DLD1 (cell line): ENCODE measurements around the gene ABHD12B.
"Not testable (repeated sequence)": the region's sequence is repeated elsewhere in the genome, so short reads cannot be mapped to it uniquely, and the experiment has no call there.

ENCODE experiments used
- in situ Hi-C: cut with HindIII; loops from 2 replicates; pipeline ENCODE4 v1.10.0; 2017; ENCODE audit warnings: low sequenced_read_pairs

Gene ABHD12B

DNA sequence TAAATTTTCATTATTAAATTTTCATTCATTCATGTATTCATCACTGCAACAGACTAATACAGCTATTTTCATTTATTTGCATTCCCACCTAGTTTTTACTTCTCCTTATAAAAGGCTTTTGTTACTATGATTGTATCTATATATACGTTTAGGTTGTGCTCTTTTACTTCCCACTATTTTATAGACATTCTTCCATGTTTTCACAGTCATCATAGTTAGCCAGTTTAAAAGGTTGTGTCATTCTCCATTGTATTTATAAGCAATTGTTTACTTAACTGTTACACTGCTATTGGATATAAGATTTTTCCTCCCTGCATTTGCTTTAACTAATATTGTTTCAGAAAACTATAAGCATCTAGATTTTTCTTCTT lies 12.0 kb downstream of the ABHD12B start:
- in situ Hi-C loops = no loop called here

DNA sequence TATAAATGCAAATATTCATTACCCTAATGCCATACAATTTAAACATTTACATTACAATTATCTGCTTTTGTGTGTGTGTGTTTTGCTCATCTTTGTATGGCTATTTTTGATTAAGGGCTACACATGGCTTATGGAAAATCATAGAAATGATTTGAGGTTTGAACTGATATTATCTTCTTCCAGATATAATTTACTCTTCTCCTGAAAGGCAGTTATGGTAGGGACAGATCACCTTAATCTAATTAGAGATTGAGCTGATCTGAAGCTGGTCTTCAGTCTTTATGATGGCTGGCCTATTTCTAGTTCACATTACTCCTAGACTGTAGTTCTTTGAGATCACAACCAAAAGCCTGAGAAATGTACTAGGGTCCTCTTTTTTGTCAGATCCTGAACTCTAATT lies 15.6 kb downstream of the ABHD12B start:
- in situ Hi-C loops = no loop called here

DNA sequence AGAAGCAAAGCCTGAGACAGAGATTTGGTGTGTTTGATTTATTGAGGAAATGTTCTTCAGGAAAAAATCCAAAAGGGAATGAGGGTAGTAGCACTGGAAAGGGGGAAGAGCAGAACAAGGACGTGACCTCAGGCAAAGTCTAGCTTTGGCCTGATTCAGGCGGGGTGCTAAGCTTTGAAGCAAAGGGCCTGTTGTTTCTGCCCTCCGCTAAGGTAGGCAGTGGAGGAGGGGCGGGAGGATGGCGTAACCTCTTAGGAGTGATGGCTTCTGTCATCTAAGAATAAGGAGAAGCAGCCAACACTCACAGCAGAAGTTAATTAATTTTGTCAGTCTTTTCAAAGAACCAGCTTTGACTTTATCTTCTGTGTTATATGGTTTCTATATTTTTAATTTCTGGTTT lies 20.4 kb downstream of the ABHD12B start:
- in situ Hi-C loops = no loop called here

DNA sequence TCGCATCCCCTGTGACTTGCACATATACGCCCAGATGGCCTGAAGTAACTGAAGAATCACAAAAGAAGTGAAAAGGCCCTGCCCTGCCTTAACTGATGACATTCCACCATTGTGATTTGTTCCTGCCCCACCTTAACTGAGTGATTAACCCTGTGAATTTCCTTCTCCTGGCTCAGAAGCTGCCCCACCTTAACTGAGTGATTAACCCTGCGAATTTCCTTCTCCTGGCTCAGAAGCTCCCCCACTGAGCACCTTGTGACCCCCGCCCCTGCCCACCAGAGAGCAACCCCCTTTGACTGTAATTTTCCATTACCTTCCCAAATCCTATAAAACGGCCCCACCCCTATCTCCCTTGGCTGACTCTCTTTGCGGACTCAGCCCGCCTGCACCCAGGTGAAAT lies 24.6 kb downstream of the ABHD12B start:
- in situ Hi-C loops = not testable (repeated sequence)

DNA sequence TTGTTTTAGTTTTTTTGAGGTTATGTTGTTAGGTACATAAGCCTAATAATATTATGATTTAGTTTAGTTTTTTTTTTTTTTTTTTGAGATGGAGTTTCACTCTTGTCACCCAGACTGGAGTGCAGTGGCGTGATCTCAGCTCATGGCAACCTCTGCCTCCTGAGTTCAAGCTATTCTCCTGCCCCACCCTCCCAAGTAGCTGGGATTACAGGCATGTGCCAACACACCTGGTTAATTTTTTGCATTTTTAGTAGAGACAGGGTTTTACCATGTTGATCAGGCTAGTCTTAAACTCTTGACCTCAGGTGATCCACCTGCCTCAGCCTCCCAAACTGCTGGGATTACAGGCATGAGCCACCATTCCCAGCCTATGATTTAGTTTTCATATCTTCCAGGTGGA lies 25.2 kb downstream of the ABHD12B start:
- in situ Hi-C loops = not testable (repeated sequence)

DNA sequence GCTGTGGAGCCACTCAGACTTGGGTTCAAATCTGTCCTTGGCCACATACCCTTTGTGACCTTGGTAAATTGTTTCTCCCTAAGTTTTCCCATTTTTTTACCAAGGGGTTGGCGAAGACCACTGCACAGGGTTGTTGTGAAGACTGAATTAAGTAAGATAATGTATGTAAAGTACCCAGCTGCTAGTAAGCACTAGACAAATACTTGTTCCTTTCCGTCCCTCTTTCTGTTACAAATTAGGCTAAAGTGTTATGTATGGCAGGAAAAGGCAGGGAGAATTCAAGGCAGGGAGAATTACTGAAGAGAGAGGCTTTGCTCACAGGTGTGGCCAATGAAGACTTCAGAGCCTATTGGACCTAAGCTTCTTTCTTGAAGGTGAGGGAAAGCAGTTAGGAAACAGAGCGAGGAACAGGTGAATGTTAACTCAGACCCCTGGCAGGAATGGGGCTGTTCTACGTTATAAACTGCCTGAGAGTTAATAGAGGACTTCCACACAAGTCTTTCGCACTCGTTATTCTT lies 25.9 kb downstream of the ABHD12B start:
- in situ Hi-C loops = no loop called here

DNA sequence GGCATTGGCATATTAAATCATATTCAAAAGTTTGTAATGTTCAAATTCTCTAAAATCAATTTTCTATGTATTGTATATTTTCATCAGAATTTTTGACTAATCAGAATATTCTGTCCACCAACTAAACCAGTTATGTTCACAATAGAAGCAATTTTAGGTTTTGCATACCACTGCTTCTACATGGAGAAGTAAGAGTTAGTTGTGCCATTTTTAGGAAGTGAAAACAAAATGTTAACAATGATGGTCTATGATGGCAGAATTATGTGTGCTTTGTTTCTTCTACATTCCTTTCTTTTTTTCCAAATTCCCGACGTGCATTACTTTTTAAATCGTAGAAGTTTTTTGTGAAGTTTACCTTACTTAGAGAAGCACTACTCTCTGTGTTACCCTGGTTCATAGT lies 29.5 kb downstream of the ABHD12B start:
- in situ Hi-C loops = no loop called here

DNA sequence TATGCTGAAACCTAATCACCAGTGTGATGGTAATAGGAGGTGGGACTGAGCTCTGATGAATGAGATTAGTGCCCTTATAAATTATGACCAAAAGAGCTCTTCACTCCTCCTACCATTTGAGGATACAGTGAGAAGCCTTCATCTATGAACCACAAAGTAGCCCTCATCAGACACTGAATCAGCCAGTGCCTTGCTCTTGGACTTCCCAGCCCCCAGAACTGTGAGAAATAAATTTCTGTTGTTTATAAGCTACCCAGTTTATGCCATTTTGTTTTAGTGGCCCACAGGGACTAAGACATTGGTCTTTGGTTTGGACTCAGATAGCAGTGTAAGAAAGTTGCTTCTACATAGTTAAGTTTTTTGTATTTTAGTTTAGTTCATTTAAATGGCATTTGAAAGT lies 32.9 kb downstream of the ABHD12B start:
- in situ Hi-C loops = no loop called here

DNA sequence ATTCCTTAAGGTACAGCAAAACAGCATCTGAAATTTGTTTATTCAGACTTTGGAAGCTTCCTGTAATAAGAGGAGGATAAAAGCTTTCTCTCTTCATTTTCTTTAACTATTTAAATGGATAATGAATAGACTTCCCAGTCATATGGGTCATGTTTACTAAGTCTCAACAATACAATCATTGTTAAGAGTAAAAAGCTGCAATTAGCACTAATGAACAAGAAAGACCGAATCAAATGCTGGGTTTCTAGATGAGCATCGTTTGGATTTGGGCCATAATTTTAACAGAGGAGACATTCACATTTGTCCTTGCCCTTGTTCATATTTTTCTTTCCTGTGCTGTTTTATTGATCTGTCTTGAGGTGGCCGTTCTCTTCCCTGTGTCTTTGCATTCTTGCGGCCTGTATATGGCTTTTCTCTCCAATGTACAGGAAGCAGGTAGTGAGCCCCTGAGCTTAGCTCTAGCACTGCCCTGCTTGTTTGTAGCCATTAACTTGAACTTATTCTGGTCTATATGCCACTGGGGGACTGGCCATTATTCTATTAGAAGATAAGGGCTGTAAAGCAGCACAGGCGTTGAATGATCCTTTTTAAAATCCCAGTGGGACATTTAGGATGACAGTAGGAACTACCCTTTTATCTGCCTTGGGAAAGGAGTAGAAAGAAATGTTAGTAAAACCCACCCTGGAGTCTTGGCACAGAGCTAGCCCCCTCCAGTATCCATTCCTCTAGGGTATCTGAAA lies 34.6 kb downstream of the ABHD12B start:
- in situ Hi-C loops = no loop called here

DNA sequence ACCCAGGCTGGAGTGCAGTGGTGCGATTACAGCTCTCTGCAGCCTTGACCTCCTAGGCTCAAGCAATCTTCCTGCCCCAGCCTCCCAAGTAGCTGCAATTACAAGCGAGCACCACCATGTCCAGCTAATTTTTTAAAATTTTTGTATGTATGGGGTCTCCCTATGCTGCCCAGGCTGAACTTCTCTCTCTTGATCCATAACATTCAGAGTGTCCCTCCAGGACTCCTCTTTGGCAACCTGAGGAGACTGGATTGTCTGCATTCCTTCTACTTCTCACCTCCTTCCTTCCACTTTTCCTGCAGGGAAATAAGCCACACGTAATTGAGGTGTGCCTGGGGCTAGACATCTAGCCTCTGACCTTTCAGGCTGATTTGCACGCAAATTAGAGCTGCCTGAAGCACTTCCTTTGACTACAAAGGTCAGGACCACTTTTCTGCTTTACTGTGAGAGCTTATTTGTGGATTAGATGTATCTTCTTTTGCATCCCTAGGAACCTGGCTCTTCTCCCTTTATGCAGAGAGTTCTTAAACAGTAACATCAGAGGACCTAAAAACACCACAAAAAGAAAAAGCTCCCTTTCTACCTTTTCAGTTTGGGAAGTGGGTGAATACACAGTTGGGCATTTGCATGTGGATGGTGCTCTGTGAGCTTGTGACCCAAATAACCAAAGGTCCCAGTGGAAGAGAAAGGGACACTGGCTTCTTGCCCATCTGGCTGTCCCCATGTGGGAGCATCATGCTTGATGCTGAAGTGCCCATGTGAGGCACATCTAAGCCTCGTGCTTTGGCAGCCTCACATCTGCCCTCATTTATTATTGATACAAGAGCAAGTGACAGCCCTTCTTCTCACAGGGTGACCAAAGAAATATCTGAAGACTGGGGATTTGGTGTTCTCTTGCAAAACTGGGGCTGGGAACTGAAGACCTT lies 38.9 kb downstream of the ABHD12B start:
- in situ Hi-C loops = no loop called here

DNA sequence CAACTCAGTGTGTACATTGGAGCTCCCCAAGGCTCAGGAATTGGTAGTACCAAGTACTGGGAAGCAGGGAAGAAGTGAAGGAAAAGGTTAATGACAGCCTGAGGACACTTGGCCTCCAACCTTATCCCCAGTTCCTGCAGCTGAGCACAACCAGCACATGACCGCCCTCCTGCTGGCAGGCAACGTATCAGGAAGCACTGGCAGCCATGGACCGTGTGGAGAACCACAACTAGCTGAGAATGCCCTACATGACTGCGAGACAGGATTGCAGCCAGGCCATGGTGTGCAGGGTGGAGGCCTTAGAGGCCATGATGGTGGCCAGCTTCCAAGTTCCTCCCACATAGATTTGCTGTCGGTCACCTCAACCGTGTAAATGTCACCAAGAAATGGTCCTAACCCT lies 45.6 kb downstream of the ABHD12B start:
- in situ Hi-C loops = no loop called here

DNA sequence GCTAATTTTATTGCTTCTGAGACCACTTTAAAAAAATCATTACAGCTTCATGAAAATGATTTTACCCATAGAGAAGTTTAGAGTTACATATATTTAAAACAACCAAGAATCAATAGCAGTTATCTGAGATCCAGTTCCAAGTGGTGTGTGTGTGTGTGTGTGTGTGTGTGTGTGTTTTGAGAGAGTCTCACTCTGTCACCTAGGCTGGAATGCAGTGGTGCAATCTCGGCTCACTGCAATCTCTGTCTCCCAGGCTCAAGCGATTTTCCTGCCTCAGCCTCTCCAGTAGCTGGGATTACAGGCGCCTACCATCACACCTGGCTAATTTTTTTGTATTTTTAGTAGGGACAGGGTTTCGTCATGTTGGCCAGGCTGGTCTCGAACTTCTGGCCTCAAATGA lies 47.7 kb downstream of the ABHD12B start:
- in situ Hi-C loops = not testable (repeated sequence)

DNA sequence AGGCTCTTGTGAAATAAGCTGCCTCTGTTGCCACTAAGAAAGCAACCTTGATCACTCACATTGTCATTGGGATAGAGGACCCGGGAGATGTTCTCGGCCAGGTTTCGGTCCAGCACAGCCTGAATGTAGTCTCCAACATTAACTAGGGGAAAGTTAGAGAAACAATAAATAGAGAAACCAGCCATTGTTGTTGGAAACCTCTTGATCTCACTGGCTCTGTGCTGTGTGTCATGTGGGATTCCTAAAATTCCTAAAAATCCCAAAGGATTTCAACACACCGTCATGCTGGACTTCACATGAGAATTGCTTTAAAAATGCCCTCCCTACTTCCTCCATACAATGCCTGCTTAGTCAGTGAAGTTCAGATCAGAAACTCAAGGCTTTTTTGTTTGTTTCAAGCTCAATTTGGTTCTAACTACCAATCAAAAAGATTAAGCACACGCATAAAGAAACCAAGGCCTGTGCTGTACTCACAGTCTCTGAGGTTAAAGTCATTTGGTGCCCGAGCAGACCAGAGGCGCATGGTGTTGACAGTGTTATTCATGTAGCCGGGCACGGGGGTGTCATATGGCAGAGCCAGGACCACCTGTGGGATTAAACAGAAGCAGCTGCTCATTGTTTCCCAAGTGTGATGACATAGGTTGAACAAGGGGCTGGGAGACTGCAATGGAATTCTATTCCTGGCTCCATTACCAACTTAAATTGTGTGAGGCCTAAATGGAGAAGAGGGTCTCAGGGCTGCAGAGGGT lies 48.8 kb downstream of the ABHD12B start:
- in situ Hi-C loops = no loop called here

DNA sequence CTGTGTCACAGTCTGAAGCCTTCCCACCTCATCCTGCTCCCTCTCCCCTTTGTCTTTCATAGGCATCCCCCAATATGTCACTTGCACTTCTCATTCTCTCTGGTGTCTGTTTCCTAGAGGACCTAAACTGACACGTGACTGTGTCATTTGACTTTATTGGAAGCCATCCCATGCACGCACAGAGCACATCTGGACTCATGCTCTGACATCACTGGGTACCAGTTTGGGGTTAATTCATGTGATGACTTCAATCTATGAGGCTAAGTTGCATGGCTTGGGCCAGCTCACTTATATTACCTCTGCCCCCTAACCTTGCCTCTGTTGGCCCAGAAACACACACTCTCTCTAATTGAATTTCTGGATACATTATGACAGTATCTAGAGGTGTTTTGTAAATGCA lies 51.0 kb downstream of the ABHD12B start:
- in situ Hi-C loops = no loop called here

DNA sequence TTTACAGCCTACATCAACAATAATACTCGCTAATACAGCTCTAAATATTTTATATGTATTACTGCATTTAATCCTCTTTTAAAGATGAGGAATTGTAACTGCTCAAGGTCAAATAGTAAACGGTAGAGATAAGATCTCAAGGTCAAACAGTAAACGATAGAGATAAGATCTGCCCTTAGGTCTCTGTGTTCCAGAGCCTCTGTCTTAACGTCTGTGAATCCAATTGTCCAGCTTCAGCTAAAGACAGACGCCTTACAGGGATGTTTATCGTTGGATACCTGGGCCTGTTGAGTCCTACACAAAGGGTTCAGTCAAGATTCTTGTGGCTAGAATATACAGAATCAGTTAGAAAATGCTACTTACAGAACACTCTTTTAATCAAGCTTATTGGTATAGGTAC lies 52.4 kb downstream of the ABHD12B start:
- in situ Hi-C loops = no loop called here

DNA sequence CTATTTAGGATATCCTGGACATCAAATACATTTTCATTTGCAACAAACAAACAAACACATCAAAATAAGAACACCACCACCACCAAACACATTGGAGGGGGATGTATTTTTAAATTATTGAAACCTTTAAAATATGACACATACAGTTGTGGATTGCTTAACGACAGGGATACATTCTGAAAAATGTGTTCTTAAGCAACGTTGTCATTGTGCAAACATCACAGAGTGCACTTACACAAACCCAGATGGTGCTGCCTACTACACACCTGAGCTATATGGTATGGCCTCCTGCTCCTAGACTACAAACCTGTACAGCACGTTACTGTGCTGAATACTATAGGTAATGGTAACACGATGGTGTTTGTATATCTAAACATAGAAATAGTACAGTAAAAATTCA lies 53.0 kb downstream of the ABHD12B start:
- in situ Hi-C loops = no loop called here

DNA sequence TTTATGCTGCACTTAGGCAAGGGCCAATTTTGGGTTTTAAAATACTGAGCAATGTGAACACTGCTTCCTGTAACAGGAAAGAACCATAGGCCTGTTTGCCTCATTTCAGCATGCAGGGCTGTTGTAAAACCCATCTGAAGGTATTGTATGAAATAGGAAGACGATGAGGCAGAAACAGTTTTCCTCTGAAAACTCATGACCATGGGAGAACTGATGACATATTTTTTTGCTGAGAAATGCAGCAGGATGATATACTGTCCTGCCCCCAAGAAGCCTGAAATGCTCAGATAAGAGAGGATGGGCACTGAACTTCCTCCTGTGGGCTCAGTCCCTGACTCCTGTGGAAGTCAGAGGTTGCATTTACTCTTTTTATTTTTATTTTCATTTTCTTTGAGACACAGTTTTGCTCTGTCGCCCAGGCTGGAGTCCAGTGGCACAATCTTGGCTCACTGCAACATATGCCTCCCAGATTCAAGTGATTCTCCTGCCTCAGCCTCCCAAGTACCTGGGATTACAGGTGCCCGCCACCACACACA lies 55.1 kb downstream of the ABHD12B start:
- in situ Hi-C loops = no loop called here

DNA sequence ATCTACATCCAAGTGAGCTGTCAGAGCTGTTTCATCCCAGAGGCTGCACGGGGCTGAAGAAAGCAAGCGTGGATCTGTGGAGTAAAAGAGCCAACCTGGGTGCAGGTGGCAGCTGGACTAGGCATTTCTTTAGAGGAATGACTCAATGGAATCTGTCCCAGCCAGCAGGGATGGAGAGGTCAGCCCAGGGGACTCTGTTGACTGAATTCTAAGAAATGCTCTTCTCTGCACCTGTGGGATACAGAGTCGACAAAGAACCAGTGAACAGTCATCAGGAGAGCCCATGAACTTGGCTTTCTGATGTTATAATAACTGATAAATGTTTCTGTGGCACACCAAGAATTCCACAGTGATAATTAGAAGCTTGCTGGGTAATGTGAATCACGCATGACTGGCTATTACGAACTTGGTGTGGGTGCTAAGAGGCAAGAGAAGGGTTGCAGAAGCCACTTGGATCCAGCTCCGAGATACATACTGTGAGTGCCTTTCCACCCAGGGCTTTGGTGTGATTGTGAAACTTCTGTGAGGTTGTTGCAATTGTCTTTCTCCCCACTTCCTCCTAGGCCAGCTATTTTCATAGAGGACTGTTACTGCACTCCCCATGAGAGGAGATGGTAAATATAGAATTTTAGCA lies 56.3 kb downstream of the ABHD12B start:
- in situ Hi-C loops = no loop called here

DNA sequence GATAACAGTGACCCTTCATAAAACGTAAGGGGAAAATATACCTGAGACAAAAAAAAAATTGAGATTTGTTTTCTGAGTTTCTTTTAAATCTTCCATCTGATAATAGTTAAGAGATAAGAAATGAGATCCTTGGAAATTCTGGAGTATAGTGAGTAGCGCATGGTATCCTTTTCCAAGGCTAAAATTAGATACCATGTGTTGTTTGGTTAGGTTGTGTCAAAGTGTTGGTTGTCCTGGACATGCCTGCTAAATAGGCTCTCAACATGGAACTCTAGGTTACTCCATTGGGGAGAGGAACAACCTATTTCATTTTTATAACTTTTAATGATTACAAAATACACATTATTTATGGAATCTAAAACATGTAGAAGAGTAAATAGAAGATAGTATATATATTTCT lies 57.7 kb downstream of the ABHD12B start:
- in situ Hi-C loops = no loop called here

DNA sequence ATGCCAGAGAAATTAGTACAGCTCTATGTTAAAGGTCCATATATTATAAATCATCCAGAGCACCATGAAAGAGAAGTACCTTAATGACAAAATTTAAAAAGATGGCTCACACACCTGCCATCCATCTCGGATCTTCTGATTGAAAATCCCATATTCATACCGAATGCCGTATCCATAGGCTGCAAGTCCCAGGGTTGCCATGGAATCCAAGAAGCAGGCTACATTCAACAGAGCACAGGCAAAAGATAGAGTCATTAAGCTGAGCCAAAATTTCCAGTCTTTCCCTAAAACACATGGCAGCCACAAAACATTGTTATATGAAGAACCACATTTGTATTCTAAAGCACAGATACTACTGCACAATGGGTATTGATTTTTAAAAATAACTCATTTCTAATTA lies 59.7 kb downstream of the ABHD12B start:
- in situ Hi-C loops = no loop called here

DNA sequence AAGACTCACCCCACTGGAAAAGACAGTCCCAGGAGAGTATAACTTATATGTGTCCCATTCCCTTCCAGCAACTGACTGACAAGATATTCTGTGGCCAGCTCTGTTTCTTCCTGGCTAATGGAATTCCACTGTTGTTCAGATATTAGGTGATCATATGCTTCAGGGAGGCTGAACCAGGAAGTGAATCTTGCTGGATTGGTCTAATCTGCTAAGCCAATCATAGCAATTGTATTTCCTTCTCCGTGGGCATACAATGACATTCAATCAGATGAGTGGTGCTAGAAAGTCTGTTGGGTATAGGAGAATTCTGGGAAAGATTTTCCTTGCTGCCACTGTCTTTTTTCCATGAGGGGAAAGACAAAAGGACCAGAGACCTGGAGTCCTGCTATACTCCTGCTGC lies 60.3 kb downstream of the ABHD12B start:
- in situ Hi-C loops = no loop called here
